Endothelial cell of umbilical vein (primary cell): ENCODE data around the gene ZW10.

Experiments used
- CTCF ChIP-seq, 2 donors: IDR thresholded peaks; 1 replicate in 1 of 2; 2 replicates in 1 of 2; pipeline ENCODE4 v1.5.1; 2011; ENCODE audit warnings: low read length in 2 of 2, mild to moderate bottlenecking in 2 of 2, moderate library complexity in 2 of 2, control low read depth in 1 of 2, inconsistent platforms in 1 of 2, low read depth in 1 of 2; ENCODE audit not compliant: insufficient read depth in 1 of 2; ENCODE audit errors: extremely low read depth in 1 of 2
- EZH2 ChIP-seq: IDR thresholded peaks from 2 replicates; pipeline ENCODE4 v1.6.1; 2012; ENCODE audit warnings: borderline replicate concordance, low read depth, mild to moderate bottlenecking, moderate library complexity, low read length, inconsistent platforms; ENCODE audit not compliant: severe bottlenecking
- GATA2 ChIP-seq: IDR thresholded peaks from 2 replicates; pipeline ENCODE4 v1.7.0; 2011; ENCODE audit warnings: low read depth, mild to moderate bottlenecking, moderate library complexity, mixed read lengths, low read length; ENCODE audit not compliant: insufficient read length, insufficient read depth
- JUN ChIP-seq: IDR thresholded peaks from 2 replicates; pipeline ENCODE4 v1.6.1; 2011; ENCODE audit warnings: borderline replicate concordance, low read depth; ENCODE audit not compliant: insufficient read length, insufficient read depth
- MYC ChIP-seq: IDR thresholded peaks from one replicate; pipeline ENCODE4 v1.6.1; 2011; ENCODE audit warnings: mild to moderate bottlenecking, low read depth, low read length
- POLR2A ChIP-seq: IDR thresholded peaks from 2 replicates; pipeline ENCODE4 v1.6.1; 2012; ENCODE audit warnings: low read depth, mild to moderate bottlenecking, control low read depth, low read length
- POLR2AphosphoS5 ChIP-seq: IDR thresholded peaks from 2 replicates; pipeline ENCODE4 v1.6.1; 2012; ENCODE audit warnings: low read depth, mild to moderate bottlenecking, control low read depth, low read length, moderate library complexity; ENCODE audit not compliant: insufficient read depth
- TF ChIP-seq, protein P1 (sequence below): IDR thresholded peaks from 2 replicates; pipeline ENCODE4 v1.6.1; 2011; ENCODE audit not compliant: insufficient read depth, insufficient read length

DNA sequence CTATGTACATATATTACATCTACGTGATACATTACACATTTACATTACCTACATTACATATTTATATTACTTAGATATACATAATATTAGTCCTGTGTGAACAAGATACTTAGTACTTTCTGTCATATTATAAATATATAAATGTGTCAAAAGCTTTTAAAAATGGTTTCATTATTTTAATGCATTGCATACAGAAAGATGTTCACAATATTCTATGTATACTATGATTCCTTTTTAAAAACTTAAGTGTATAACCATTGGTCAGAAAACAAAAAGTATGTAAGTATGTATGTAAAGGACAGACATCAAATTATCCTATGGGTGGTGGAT lies 647 bp upstream of the ZW10 start:
- TF ChIP-seq POLR2A: no peak
- no peak for TF ChIP-seq CTCF (IDR thresholded peaks at IDR 0.05; ENCODE audit: extremely low read depth in 1 of 2, insufficient read depth in 1 of 2, low read depth in 1 of 2, low read length in 2 of 2)
- TF ChIP-seq EZH2: no peak
- TF ChIP-seq POLR2AphosphoS5: no peak
- no peak for TF ChIP-seq JUN
- TF ChIP-seq, protein P1, sequence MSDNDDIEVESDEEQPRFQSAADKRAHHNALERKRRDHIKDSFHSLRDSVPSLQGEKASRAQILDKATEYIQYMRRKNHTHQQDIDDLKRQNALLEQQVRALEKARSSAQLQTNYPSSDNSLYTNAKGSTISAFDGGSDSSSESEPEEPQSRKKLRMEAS: no peak
- no peak for TF ChIP-seq MYC
- TF ChIP-seq GATA2: no peak
